Airway epithelial cell (primary cell): ENCODE measurements around the gene TMBIM1. TPM values are rescaled to one million over a fixed set of nuclear protein-coding genes. Genes with fewer than 3 reads are reported as not detected.

ENCODE experiments used
- total RNA-seq: library from RNA; depleted of rRNA; stranded (reverse); fragments of >200 nt; gene quantifications from 2 replicates; pipeline ENCODE4 v1.2.3, GENCODE V29; 2015

TMBIM1 gene, protein sequence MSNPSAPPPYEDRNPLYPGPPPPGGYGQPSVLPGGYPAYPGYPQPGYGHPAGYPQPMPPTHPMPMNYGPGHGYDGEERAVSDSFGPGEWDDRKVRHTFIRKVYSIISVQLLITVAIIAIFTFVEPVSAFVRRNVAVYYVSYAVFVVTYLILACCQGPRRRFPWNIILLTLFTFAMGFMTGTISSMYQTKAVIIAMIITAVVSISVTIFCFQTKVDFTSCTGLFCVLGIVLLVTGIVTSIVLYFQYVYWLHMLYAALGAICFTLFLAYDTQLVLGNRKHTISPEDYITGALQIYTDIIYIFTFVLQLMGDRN
- 333 and 422 TPM in 2 replicates for total RNA-seq

DNA sequence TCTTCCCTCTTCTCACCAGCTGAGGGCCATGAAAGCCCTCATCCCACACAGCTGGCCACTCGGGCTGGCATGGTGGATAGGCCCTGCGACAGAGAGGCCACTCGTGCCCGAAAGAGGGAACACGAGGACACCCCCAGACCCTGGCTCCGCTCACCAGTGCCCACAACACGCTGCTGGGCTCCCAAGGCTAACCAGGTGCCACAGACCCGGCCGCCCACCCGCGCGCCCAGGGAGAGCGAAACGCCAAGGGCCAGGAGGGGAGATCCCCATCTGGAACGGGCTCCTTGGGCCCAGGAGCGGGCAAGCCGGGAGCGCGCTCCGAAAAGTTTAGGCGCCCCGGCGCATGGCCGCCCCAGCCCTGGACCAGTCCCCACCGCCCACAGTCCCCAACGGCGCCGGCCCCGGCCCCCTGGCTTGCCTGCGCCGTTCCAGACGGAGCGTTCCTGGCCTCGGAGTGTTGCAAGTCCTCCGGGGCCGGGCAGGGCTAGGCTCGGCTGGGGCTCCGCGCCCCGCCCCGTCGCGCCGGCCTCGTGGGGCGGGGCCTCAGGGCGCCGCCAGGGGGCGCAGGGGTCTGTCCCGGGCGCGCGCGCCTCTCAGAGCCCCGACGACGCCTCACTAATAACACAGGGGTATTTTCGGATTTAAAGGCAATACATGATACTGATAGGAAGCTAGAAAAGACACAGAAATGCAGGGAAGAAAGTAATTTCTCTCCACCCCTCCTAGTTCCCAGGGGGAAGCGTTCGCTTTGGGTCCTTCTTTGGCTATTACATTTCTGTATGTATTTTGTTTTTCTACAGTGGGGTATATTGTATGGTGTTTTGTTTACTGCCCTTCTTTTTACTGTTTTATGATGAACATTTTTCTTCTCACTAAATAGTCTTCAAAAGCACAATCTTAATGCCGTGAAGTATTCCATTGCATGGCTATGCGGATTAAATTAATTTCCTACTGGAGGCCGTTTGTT lies at the start of gene TMBIM1:
TSS of gene TMBIM1 (minus strand) at position 456 of the 967 bp plus-strand sequence. CDS start 10,362 bp downstream, outside the sequence.

DNA sequence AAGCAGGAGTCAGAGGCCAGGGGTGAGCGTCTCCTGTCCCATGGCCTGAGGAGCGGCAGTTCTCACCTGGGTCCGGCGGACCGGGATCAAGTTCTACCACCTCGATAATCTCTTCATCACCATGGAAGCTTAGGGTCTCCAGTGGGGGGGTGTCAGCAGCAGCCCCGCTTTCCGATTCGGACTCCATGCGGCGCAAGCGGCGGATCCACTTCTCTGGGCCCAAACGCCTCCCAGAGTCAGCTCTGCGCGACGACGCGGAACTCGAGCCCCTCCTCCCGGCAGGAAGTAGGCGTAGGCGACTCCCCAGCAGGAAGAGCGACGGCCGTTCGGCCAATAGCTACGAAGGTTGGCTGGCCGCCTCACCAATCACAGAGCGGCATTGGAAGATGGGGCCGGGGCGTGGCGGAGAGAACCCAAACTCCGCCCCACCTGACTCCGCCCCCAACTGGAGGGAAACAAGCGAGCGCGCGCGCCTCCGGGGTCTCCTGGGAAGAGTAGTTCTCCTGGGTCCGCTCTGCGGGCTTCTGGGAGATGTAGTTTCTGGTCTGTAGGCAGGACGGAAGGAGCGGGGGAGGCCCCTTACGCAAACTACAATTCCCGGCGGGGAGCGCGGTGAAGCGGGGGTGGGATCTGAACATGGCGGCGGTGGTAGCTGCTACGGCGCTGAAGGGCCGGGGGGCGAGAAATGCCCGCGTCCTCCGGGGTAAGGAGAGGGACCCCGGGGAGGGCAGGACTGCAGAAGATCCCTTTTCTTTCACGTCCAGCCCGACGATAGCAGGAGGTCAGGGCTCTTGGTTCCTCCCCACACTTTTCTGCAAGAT lies 22.2 kb downstream of the TMBIM1 start, which contains the start of the genes AAMP and PNKD:
TSS of gene AAMP (minus strand) at position 238 of the 821 bp plus-strand sequence. CDS start at position 187, 51 bp downstream.
TSS of gene PNKD (plus strand) at position 620 of the 821 bp plus-strand sequence. CDS start at position 637, 17 bp downstream.

DNA sequence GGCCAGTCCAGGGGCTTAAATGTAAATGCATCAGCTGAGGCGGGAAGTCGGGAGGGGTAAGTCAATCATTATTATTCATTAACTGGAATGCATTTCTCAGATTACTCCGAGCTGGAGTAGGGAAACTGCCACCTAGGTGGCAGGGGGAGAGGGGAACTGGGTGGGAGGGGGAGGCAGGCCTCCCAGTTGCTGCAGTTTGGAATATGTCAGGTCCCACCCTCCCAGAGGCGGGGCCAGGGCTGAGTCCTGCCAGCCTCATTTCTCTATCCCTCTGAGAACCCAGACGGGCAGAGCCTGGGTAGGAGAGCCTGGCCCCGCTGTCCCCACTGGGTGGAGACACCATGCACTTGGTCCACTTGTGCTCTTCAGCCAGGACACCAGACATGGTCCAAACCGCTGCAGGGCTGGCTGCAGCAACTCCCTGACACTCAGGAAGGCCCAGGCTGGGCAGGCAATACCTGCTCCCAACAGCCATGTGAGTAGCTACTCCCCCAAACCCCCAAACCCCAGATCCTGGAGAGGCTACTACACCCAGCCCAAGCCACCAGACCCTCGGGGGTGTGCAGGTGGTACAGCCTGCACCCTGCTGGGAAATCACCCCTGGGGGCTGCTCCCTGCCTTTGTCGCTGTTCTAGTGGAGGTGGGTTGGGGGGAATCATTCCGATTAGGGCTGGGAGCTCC lies 31.4 kb downstream of the TMBIM1 start, which contains the start of gene GPBAR1:
TSS of gene GPBAR1 (plus strand) at position 274 of the 681 bp plus-strand sequence. CDS start 1,710 bp downstream, outside the sequence.

Other genes starting within 250 kb of the TMBIM1 start
- not detected in 2 replicates for gene RUFY4, start 223.2 kb downstream of the TMBIM1 start, total RNA-seq
- gene CXCR2, start 166.5 kb downstream of the TMBIM1 start, total RNA-seq, result 0.09 and 0.56 TPM in 2 replicates
- gene CXCR1, start 125.5 kb downstream of the TMBIM1 start, total RNA-seq, result not detected in 2 replicates
- gene ARPC2, start 75.3 kb downstream of the TMBIM1 start, total RNA-seq, result 512 and 604 TPM in 2 replicates
- gene GPBAR1, start 31.5 kb downstream of the TMBIM1 start, total RNA-seq, result 0.56 TPM in 1 of 2 replicates, not detected in the other
- 179 and 196 TPM in 2 replicates for gene AAMP, start 22.4 kb downstream of the TMBIM1 start, total RNA-seq
- gene PNKD, start 22.0 kb downstream of the TMBIM1 start, total RNA-seq, result 41.7 and 45.4 TPM in 2 replicates
- not detected in 2 replicates for gene CATIP, start 64.4 kb upstream of the TMBIM1 start, total RNA-seq
- gene SLC11A1, start 89.8 kb upstream of the TMBIM1 start, total RNA-seq, result 0.14 TPM in 1 of 2 replicates, not detected in the other
- gene CTDSP1, start 107.4 kb upstream of the TMBIM1 start, total RNA-seq, result 52.4 and 72.9 TPM in 2 replicates
- not detected in 2 replicates for gene VIL1, start 126.6 kb upstream of the TMBIM1 start, total RNA-seq